HFFc6 (cell line): ENCODE results near the gene MST1. TPM values are rescaled to one million over a fixed set of nuclear protein-coding genes. Genes with fewer than 3 reads are reported as not detected.
A peak's percentile ranks its signal among the peaks of the same experiment; 100 is the strongest.

ENCODE experiments used
- DNase-seq: peaks from one replicate; pipeline ENCODE4 v3.0.0-alpha.2; 2018
- H3K27ac Mint-ChIP-seq: 2 replicates; pipeline ENCODE4 v1.8.0; 2020; ENCODE audit warnings: mild to moderate bottlenecking, mixed read lengths
- H3K27me3 Mint-ChIP-seq: 2 replicates; pipeline ENCODE4 v1.8.0; 2021; ENCODE audit warnings: mild to moderate bottlenecking, moderate library complexity, mixed read lengths; ENCODE audit not compliant: insufficient read depth
- H3K36me3 Mint-ChIP-seq: 2 replicates; pipeline ENCODE4 v1.8.0; 2021; ENCODE audit warnings: low read depth, mixed read lengths
- H3K4me1 Mint-ChIP-seq: 2 replicates; pipeline ENCODE4 v1.8.0; 2020; ENCODE audit warnings: low read depth, mixed read lengths
- H3K4me3 Mint-ChIP-seq: 2 replicates; pipeline ENCODE4 v1.8.0; 2020; ENCODE audit warnings: mild to moderate bottlenecking, moderate library complexity, mixed read lengths
- H3K9me3 Mint-ChIP-seq: 2 replicates; pipeline ENCODE4 v1.8.0; 2020; ENCODE audit warnings: mild to moderate bottlenecking, mixed read lengths
- total RNA-seq, 6 experiments: library from RNA; stranded (reverse); fragmentation: NEBNext Ultra II Directional; extraction: Animal tissue kit (Norgen Biotek cat#: 25700); gene quantifications; 2 replicates in 1 of 6; 3 replicates in 5 of 6; pipeline ENCODE4 v1.2.3, GENCODE V29; 2021
- TF ChIP-seq, protein P1 (sequence below): fragments of 200-600 bp; sonication (generic); IDR thresholded peaks from 2 replicates; pipeline ENCODE4 v1.5.0; 2021; ENCODE audit warnings: antibody characterized with exemption, mild to moderate bottlenecking

Gene MST1
- total RNA-seq, 6 experiments from 2014 or later: 3.4 to 7.4 (median 4.8) TPM

DNA sequence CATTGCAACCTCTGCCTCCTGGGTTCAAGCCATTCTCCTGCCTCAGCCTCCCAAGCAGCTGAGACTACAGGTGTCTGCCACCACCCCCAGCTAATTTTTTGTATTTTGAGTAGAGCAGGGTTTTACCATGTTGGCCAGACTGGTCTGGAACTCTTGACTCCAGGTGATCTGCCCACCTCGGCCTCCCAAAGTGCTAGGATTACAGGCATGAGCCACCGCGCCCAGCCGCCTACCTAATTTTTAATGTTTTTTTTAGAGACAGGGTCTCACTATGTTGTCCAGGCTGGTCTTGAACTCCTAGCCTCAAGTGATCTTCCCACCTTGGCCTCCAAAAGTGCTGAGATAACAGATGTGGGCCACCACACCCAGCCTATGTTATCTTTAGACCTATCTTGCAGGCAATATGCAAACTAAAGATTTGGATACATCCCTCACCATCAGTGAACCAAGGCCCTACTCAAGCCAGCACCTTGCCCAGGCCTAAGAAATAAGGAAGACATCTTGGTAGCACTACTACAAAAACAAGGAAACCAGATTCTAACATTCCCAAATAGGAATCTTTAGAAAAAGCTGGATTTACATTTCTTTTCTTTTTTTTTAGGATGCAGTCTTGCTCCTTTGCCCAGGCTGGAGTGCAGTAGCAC is 40.8 kb upstream of the MST1 start:
- Mint-ChIP-seq H3K27me3 (no peaks in the 10 kb centered on the region; the same call in none of the 2 replicates), H3K9me3 (no peaks in the 10 kb centered on the region), H3K36me3 (peaks cover 20% of the 10 kb centered on the region; the same call in 1 of the 2 replicates), H3K4me1 (no peaks in the 10 kb centered on the region), H3K27ac (no peak overlapping the region), H3K4me3 (no peak overlapping the region)
- TF ChIP-seq, protein P1, sequence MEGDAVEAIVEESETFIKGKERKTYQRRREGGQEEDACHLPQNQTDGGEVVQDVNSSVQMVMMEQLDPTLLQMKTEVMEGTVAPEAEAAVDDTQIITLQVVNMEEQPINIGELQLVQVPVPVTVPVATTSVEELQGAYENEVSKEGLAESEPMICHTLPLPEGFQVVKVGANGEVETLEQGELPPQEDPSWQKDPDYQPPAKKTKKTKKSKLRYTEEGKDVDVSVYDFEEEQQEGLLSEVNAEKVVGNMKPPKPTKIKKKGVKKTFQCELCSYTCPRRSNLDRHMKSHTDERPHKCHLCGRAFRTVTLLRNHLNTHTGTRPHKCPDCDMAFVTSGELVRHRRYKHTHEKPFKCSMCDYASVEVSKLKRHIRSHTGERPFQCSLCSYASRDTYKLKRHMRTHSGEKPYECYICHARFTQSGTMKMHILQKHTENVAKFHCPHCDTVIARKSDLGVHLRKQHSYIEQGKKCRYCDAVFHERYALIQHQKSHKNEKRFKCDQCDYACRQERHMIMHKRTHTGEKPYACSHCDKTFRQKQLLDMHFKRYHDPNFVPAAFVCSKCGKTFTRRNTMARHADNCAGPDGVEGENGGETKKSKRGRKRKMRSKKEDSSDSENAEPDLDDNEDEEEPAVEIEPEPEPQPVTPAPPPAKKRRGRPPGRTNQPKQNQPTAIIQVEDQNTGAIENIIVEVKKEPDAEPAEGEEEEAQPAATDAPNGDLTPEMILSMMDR: no peak
- no peak for DNase-seq

- Mint-ChIP-seq H3K4me1 (peaks cover 13% of the 10 kb centered on the region), H3K4me3 (no peak overlapping the region), H3K9me3 (no peaks in the 10 kb centered on the region), H3K36me3 (peaks cover 18% of the 10 kb centered on the region; the same call in 1 of the 2 replicates), H3K27me3 (peaks cover 8% of the 10 kb centered on the region), H3K27ac (no peak overlapping the region)
- DNase-seq: no peak
- TF ChIP-seq, protein P1: no peak
Observed at GRCh38 chr3:49727924-49728361, 38.7 kb upstream of the MST1 start.

GRCh38 chr3:49727154-49727923 is 38.1 kb upstream of the MST1 start:
- H3K4me1 Mint-ChIP-seq: peaks cover 19% of the 10 kb centered on the region
- no peak overlapping the region for H3K4me3 Mint-ChIP-seq
- TF ChIP-seq, protein P1: no peak
- H3K9me3 Mint-ChIP-seq: no peaks in the 10 kb centered on the region
- peaks cover 8% of the 10 kb centered on the region for H3K27me3 Mint-ChIP-seq
- H3K27ac Mint-ChIP-seq: no peak overlapping the region
- DNase-seq: no peak
- H3K36me3 Mint-ChIP-seq: peaks cover 19% of the 10 kb centered on the region; the same call in 1 of the 2 replicates

DNA sequence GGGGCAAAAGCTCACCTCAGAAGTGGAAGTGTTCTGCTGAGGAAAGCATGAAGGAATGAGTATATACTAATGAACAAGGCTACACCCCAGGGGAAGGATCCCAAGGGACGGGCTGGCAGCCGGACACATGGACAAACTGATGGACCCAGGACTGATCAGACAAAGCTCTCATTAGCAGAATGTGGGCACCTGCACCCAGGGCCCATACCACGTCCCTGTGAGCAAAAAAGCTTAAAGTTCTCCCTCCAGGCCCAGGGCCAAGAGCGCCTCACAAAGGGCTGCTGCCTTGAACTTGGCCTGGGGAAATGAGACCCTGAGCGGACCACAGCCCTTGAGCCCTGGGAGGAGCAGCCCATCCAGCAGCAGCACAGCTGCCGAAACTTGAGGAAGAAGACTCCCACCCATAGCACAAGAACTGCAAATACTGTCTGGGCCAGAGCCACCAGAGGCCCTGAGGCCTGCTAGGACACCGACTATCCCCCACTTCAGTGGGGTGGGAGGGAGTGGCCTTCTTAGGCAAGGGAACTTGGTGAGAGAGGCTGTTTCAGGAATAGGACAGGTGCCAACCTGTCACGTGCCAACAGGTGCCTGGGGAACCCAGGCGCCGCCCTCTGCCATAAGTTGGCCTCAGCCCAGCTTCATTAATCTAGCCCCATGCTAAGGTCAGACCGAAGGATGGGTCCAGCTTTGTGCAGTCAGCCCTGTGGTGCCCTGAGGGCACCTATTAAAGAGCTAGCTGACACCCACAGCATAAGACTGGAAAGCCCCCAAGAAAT is 36.8 kb upstream of the MST1 start:
- TF ChIP-seq, protein P1: no peak
- Mint-ChIP-seq H3K4me1 (peaks cover 19% of the 10 kb centered on the region), H3K9me3 (no peaks in the 10 kb centered on the region), H3K4me3 (no peak overlapping the region), H3K27me3 (peaks cover 12% of the 10 kb centered on the region), H3K27ac (peak overlapping the region; percentile 22; the same call in 1 of the 2 replicates), H3K36me3 (peaks cover 18% of the 10 kb centered on the region; the same call in 1 of the 2 replicates)
- DNase-seq: no peak

GRCh38 chr3:49724586-49724985 is 35.3 kb upstream of the MST1 start:
- DNase-seq: no peak
- TF ChIP-seq, protein P1: no peak
- Mint-ChIP-seq H3K9me3 (no peaks in the 10 kb centered on the region), H3K27me3 (peaks cover 16% of the 10 kb centered on the region), H3K4me3 (peak overlapping the region; percentile 97), H3K4me1 (peaks cover 24% of the 10 kb centered on the region), H3K36me3 (peaks cover 25% of the 10 kb centered on the region; the same call in 1 of the 2 replicates), H3K27ac (peak overlapping the region; percentile 98)
